ENCODE measurements around the gene TRAF7. TPM values are rescaled to one million over a fixed set of nuclear protein-coding genes. Genes with fewer than 3 reads are reported as not detected.

TRAF7 gene
- total RNA-seq, 1 donor: 56.1 TPM

GRCh38 chr16:2196981-2197511, 41.5 kb downstream of the TRAF7 start:
- no peak for TF ChIP-seq CTCF (IDR thresholded peaks at IDR 0.05; ENCODE audit: extremely low read depth, low read depth, low read length)
- no peaks in the 10 kb centered on the region for H3K4me1 ChIP-seq (ENCODE audit: insufficient read depth, low read length)
- no peaks in the 10 kb centered on the region for H3K79me2 ChIP-seq (ENCODE audit: insufficient read depth, low read length)
- H3K4me3 ChIP-seq (ENCODE audit: insufficient read depth, low read length): no peak overlapping the region
- H3K27me3 ChIP-seq (ENCODE audit: insufficient read depth, low read length): peaks cover 55% of the 10 kb centered on the region
- H3K9me3 ChIP-seq (ENCODE audit: low read depth, low read length): no peaks in the 10 kb centered on the region
- no peak overlapping the region for H3K27ac ChIP-seq (ENCODE audit: low read depth, low read length)
- H2AFZ ChIP-seq (ENCODE audit: low read length): no peak overlapping the region
- no peaks in the 10 kb centered on the region for H3K36me3 ChIP-seq (ENCODE audit: insufficient read depth, low read length)
- H4K20me1 ChIP-seq (ENCODE audit: insufficient read depth, low read length): no peaks in the 10 kb centered on the region
- H3K4me2 ChIP-seq (ENCODE audit: insufficient read depth, low read length): no peak overlapping the region
- peak; percentile 76 for DNase-seq (ENCODE audit: insufficient read length, low spot score, missing footprints)

GRCh38 chr16:2197765-2198164, 42.2 kb downstream of the TRAF7 start:
- Histone ChIP-seq H2AFZ (ENCODE audit: low read length) (no peak overlapping the region), H3K27ac (ENCODE audit: low read depth, low read length) (no peak overlapping the region), H3K4me3 (ENCODE audit: insufficient read depth, low read length) (no peak overlapping the region), H3K4me2 (ENCODE audit: insufficient read depth, low read length) (no peak overlapping the region), H3K4me1 (ENCODE audit: insufficient read depth, low read length) (no peaks in the 10 kb centered on the region), H3K79me2 (ENCODE audit: insufficient read depth, low read length) (no peaks in the 10 kb centered on the region), H3K27me3 (ENCODE audit: insufficient read depth, low read length) (peaks cover 55% of the 10 kb centered on the region), H4K20me1 (ENCODE audit: insufficient read depth, low read length) (no peaks in the 10 kb centered on the region), H3K9me3 (ENCODE audit: low read depth, low read length) (no peaks in the 10 kb centered on the region), H3K36me3 (ENCODE audit: insufficient read depth, low read length) (no peaks in the 10 kb centered on the region)
- no peak for TF ChIP-seq CTCF (IDR thresholded peaks at IDR 0.05; ENCODE audit: extremely low read depth, low read depth, low read length)
- no peak for DNase-seq (ENCODE audit: insufficient read length, low spot score, missing footprints)

- TF ChIP-seq CTCF (IDR thresholded peaks at IDR 0.05; ENCODE audit: extremely low read depth, low read depth, low read length): no peak
- no peaks in the 10 kb centered on the region for H3K9me3 ChIP-seq (ENCODE audit: low read depth, low read length)
- no peak overlapping the region for H2AFZ ChIP-seq (ENCODE audit: low read length)
- H3K27me3 ChIP-seq (ENCODE audit: insufficient read depth, low read length): peaks cover 55% of the 10 kb centered on the region
- H3K4me3 ChIP-seq (ENCODE audit: insufficient read depth, low read length): no peak overlapping the region
- no peaks in the 10 kb centered on the region for H4K20me1 ChIP-seq (ENCODE audit: insufficient read depth, low read length)
- no peaks in the 10 kb centered on the region for H3K4me1 ChIP-seq (ENCODE audit: insufficient read depth, low read length)
- DNase-seq (ENCODE audit: insufficient read length, low spot score, missing footprints): no peak
- no peak overlapping the region for H3K4me2 ChIP-seq (ENCODE audit: insufficient read depth, low read length)
- no peak overlapping the region for H3K27ac ChIP-seq (ENCODE audit: low read depth, low read length)
- H3K36me3 ChIP-seq (ENCODE audit: insufficient read depth, low read length): no peaks in the 10 kb centered on the region
- H3K79me2 ChIP-seq (ENCODE audit: insufficient read depth, low read length): no peaks in the 10 kb centered on the region
Measured at GRCh38 chr16:2198283-2198682, 42.7 kb downstream of the TRAF7 start.

- H3K36me3 ChIP-seq (ENCODE audit: insufficient read depth, low read length): no peaks in the 10 kb centered on the region
- no peaks in the 10 kb centered on the region for H3K79me2 ChIP-seq (ENCODE audit: insufficient read depth, low read length)
- H2AFZ ChIP-seq (ENCODE audit: low read length): no peak overlapping the region
- no peaks in the 10 kb centered on the region for H4K20me1 ChIP-seq (ENCODE audit: insufficient read depth, low read length)
- DNase-seq (ENCODE audit: insufficient read length, low spot score, missing footprints): no peak
- H3K4me3 ChIP-seq (ENCODE audit: insufficient read depth, low read length): no peak overlapping the region
- peaks cover 49% of the 10 kb centered on the region for H3K27me3 ChIP-seq (ENCODE audit: insufficient read depth, low read length)
- TF ChIP-seq CTCF (IDR thresholded peaks at IDR 0.05; ENCODE audit: extremely low read depth, low read depth, low read length): no peak
- H3K9me3 ChIP-seq (ENCODE audit: low read depth, low read length): no peaks in the 10 kb centered on the region
- no peak overlapping the region for H3K27ac ChIP-seq (ENCODE audit: low read depth, low read length)
- no peaks in the 10 kb centered on the region for H3K4me1 ChIP-seq (ENCODE audit: insufficient read depth, low read length)
- no peak overlapping the region for H3K4me2 ChIP-seq (ENCODE audit: insufficient read depth, low read length)
Measured at GRCh38 chr16:2199095-2199494, 43.5 kb downstream of the TRAF7 start.

Measured in osteoblast (primary cell).